Thyroid gland (tissue), 4 donors: Measurements from ENCODE around the gene ZNF584. TPM values are rescaled to one million over a fixed set of nuclear protein-coding genes. Genes with fewer than 3 reads are reported as not detected.
"Not testable (repeated sequence)": the region's sequence is repeated elsewhere in the genome, so short reads cannot be mapped to it uniquely, and the experiment has no call there.

ENCODE experiments used
- DNase-seq, 2 donors: peaks; one replicate each; pipeline ENCODE4 v3.0.0-alpha.2; 2019
- H3K27ac ChIP-seq, 3 donors: fragments of 200-600 bp; sonication (generic); 1 replicate in 2 of 3; 2 replicates in 1 of 3; pipeline ENCODE4 v1.5.1; 2016 to 2019; ENCODE audit warnings: mild to moderate bottlenecking in 1 of 3, moderate library complexity in 1 of 3
- H3K27me3 ChIP-seq: fragments of 200-600 bp; sonication (generic); one replicate; pipeline ENCODE4 v1.5.1; 2019
- H3K36me3 ChIP-seq, 2 donors: fragments of 200-600 bp; sonication (generic); one replicate each; pipeline ENCODE4 v1.5.1; 2016 to 2019
- H3K4me1 ChIP-seq, 2 donors: fragments of 200-600 bp; sonication (generic); one replicate each; pipeline ENCODE4 v1.5.1; 2017 to 2019
- H3K4me3 ChIP-seq, 3 donors: fragments of 200-600 bp; sonication (generic); replicated peaks in 1 of 3; 1 replicate in 2 of 3; 2 replicates in 1 of 3; pipeline ENCODE4 v1.5.1; 2016; ENCODE audit warnings: mild to moderate bottlenecking in 1 of 3
- H3K9me3 ChIP-seq: fragments of 200-600 bp; sonication (generic); one replicate; pipeline ENCODE4 v1.5.1; 2017
- POLR2A ChIP-seq, 2 donors: fragments of 450-650 bp; IDR thresholded peaks; one replicate each; pipeline ENCODE4 v1.6.1; 2017; ENCODE audit warnings: antibody characterized with exemption in 2 of 2, mild to moderate bottlenecking in 2 of 2, moderate library complexity in 1 of 2
- WGBS, 2 donors: methylation state at CpG; one replicate each; pipeline ENCODE4 v1.1.5; 2017; 5-methylcytosine and 5-hydroxymethylcytosine counted together
- intact Hi-C: fragments of 100-400 bp; cut with DNase I; formaldehyde crosslinking; loops from one replicate; pipeline ENCODE4 v1.15.1; 2023
- total RNA-seq, 4 donors: library from RNA; depleted of rRNA; stranded (reverse); fragments of >200 nt; gene quantifications; one replicate each; pipeline ENCODE4 v1.2.3, GENCODE V29; 2016
- TF ChIP-seq, protein P1 (sequence below), 6 experiments: fragments of 200-600 bp in 3 of 6; fragments of 450-650 bp in 3 of 6; sonication (generic) in 3 of 6; IDR thresholded peaks; one replicate each; pipeline ENCODE4 v1.5.1; 2016 to 2019; ENCODE audit warnings: antibody characterized with exemption in 6 of 6, mild to moderate bottlenecking in 2 of 6, inconsistent platforms in 1 of 6, moderate library complexity in 1 of 6

ZNF584 gene
- total RNA-seq, 4 donors from 2014 or later = 10.1 to 31.1 (median 23.1) TPM

DNA sequence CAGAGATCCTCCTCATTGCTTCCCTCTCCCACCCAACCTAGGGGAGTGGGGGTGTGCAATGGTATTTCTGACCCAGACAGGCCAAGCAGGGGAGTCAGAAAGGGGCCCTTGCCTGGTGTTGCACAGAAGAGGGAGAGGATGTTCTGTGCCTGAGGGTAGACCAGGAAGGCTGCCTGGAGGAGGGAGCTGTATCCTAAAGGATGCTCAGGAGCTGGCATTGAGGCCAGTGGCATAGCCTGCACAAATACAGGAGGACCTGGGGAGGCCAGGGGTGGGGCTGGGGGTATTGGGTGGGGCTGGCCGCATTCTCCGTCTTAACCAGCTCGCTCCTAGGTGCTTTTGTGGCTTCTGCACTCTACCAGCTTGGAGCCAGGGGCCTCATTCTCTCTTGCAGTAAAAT, 8.5 kb upstream of the ZNF584 start:
- Histone ChIP-seq H3K9me3 (no peaks in the 10 kb centered on the region), H3K27ac (no peak overlapping the region), H3K4me3 (no peak overlapping the region), H3K27me3 (peaks cover 6% of the 10 kb centered on the region), H3K36me3 (peaks cover 0 to under 1% of the 10 kb centered on the region in 2 donors), H3K4me1 (peaks cover 13 to 31% of the 10 kb centered on the region in 2 donors)
- 100% methylated on average over 3 of the region's 3 CpGs; no CpG with 5 or more reads in 1 of the 2 donors for WGBS, 2 donors
- TF ChIP-seq, protein P1, sequence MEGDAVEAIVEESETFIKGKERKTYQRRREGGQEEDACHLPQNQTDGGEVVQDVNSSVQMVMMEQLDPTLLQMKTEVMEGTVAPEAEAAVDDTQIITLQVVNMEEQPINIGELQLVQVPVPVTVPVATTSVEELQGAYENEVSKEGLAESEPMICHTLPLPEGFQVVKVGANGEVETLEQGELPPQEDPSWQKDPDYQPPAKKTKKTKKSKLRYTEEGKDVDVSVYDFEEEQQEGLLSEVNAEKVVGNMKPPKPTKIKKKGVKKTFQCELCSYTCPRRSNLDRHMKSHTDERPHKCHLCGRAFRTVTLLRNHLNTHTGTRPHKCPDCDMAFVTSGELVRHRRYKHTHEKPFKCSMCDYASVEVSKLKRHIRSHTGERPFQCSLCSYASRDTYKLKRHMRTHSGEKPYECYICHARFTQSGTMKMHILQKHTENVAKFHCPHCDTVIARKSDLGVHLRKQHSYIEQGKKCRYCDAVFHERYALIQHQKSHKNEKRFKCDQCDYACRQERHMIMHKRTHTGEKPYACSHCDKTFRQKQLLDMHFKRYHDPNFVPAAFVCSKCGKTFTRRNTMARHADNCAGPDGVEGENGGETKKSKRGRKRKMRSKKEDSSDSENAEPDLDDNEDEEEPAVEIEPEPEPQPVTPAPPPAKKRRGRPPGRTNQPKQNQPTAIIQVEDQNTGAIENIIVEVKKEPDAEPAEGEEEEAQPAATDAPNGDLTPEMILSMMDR (IDR thresholded peaks at IDR 0.05) = no peak
- intact Hi-C loops = no loop called here
- no peak for DNase-seq

DNA sequence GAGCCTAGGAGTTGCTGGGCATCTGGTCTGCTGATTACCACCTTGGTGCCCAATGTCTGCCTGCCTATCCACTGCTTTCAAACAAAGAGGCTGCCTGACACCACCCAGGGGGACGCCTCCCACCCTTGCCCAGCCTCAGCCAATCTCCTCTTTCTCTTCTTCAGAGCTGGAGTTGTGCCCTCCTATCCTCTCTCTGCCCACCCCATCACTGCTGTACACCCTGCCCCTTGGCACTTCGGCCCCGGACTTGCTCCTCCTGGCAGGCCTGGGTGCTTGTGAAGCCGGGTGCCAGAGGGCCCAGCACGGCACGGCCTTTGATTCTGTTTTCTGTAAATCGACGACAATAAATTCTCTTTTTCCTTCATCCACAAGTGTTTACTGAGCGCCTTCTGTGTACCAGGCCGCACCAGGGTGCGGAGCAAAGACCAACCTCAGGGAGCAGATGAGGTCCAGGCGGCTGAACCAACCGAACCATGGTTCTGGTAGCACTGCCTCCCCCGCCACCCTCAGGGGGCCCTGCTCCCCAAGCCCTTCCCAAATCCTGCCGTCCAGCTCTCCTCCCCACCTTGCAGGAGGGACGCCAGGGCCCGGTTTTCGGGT, 8.0 kb upstream of the ZNF584 start:
- intact Hi-C loops = no loop called here
- Histone ChIP-seq H3K27me3 (peaks cover 6% of the 10 kb centered on the region), H3K36me3 (no peaks in the 10 kb centered on the region), H3K9me3 (no peaks in the 10 kb centered on the region), H3K4me1 (peaks cover 13 to 28% of the 10 kb centered on the region in 2 donors), H3K4me3 (peak overlapping the region in 1 of 3 donors; percentile 28), H3K27ac (no peak overlapping the region)
- 44 to 65% methylated on average over 13 to 18 of the region's 18 CpGs for WGBS, 2 donors
- no peak for DNase-seq
- TF ChIP-seq POLR2A (IDR thresholded peaks at IDR 0.05) = no peak
- TF ChIP-seq, protein P1 (IDR thresholded peaks at IDR 0.05) = no peak

GRCh38 chr19:58400916-58401839, 7.3 kb upstream of the ZNF584 start:
- Histone ChIP-seq H3K4me1 (peaks cover 13 to 20% of the 10 kb centered on the region in 2 donors), H3K36me3 (no peaks in the 10 kb centered on the region), H3K4me3 (peak overlapping the region in 1 of 3 donors; percentile 30), H3K9me3 (no peaks in the 10 kb centered on the region), H3K27me3 (peaks cover 6% of the 10 kb centered on the region), H3K27ac (peak overlapping the region in 1 of 3 donors; percentile 26)
- intact Hi-C loops = no loop called here
- TF ChIP-seq, protein P1 (IDR thresholded peaks at IDR 0.05) = peak in 1 of 6 experiments; percentile 10
- peak in 1 of 2 donors; percentile 92 for TF ChIP-seq POLR2A (IDR thresholded peaks at IDR 0.05)
- WGBS, 2 donors = 1% methylated on average over 41 to 55 of the region's 80 CpGs
- DNase-seq = peak; percentile 100

DNA sequence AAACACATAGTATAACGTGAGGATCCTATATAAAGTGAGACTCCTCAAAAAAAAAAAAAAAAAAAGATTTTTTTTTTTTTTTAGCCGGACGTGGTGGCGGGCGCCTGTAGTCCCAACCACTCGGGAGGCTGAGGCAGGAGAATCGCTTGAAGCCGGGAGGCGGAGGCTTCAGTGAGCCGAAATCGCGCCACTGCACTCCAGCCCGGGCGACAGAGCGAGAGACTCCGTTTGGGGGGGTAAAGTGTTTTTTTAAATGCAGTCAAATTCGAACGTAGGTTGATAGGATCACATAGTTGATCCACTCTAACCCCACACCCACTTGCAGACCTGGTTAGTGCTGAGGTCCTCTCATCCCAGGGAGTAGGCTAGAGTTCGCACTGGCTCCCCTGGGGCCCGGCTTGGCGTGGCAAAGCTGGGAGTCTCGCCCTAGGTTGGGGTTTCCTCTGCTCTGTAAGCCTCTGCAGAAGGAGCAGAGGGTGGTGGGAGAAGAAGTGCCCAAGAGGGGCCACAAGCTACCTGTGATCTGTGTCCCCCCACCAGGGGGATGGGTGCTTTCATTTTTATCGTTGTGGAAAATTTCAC, 6.5 kb upstream of the ZNF584 start:
- peak overlapping the region in 1 of 3 donors; percentile 26 for H3K27ac ChIP-seq
- intact Hi-C loops = no loop called here
- WGBS, 2 donors = 24 to 36% methylated on average over 23 of the region's 23 CpGs
- H3K4me3 ChIP-seq = peak overlapping the region in 1 of 3 donors; percentile 30
- TF ChIP-seq, protein P1 (IDR thresholded peaks at IDR 0.05) = no peak
- TF ChIP-seq POLR2A (IDR thresholded peaks at IDR 0.05) = no peak
- peaks cover 13 to 18% of the 10 kb centered on the region in 2 donors for H3K4me1 ChIP-seq
- H3K36me3 ChIP-seq = no peaks in the 10 kb centered on the region
- no peaks in the 10 kb centered on the region for H3K9me3 ChIP-seq
- peaks cover 3% of the 10 kb centered on the region for H3K27me3 ChIP-seq
- DNase-seq = no peak

- WGBS, 2 donors = 58 to 60% methylated on average over 5 of the region's 5 CpGs
- DNase-seq, H3K27ac ChIP-seq, H3K9me3 ChIP-seq, H3K4me3 ChIP-seq, intact Hi-C loops, H3K36me3 ChIP-seq, H3K27me3 ChIP-seq: not testable (repeated sequence)
- H3K4me1 ChIP-seq = peaks cover 13 to 28% of the 10 kb centered on the region in 2 donors
Measured at GRCh38 chr19:58403920-58404478, 4.5 kb upstream of the ZNF584 start.
